Measurements from ENCODE around the gene ZNF534. TPM values are rescaled to one million over a fixed set of nuclear protein-coding genes. Genes with fewer than 3 reads are reported as not detected.
"Not testable (repeated sequence)": the region's sequence is repeated elsewhere in the genome, so short reads cannot be mapped to it uniquely, and the experiment has no call there.

The ZNF534 gene
- under 1 TPM in 1 of 2 donors, not detected in 1; 0.14 TPM for total RNA-seq
- long read RNA-seq, donor 1, result 0 reads
- long read RNA-seq, donor 2, result 0 reads

DNA sequence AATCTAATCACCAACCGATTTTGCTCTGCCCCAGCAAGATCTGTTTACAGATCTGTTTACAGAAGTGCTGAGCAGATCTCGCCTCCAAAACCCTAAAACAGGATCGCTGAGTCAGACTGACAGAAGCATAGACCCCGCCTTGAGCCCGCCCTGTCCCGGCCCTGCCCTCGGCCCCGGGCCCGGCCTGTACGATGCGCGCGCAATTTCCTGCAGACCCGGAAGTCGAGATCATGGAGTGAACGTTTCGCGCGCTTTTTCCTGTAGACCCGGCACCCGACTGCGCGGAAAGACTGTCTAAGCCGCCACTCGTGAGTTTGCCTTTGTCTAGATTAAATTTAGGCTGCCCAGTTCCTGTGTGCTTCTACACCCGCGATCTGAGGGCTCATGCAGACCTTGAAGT, at the start of gene ZNF534:
ZNF534 (plus strand) TSS at position 212 of the 400 bp plus-strand sequence. CDS start 2,327 bp downstream, outside the sequence.
- no peak for DNase-seq (ENCODE audit: low spot score)
- intact Hi-C loops (cut with DNase I), result no loop called here

- intact Hi-C loops (cut with DNase I), result no loop called here
- no peak for DNase-seq (ENCODE audit: low spot score)
These were observed 37.8 kb upstream of the ZNF534 start for GRCh38 chr19:52391135-52391534.

- intact Hi-C loops (cut with DNase I), result no loop called here
These were observed 31.5 kb upstream of the ZNF534 start, which contains the start of gene ZNF528 for GRCh38 chr19:52397310-52398080. TSS of gene ZNF528 (plus strand) at chr19:52397849. CDS start at chr19:52402014, 4,165 bp downstream.

GRCh38 chr19:52398081-52398441, 30.9 kb upstream of the ZNF534 start:
- no peak for DNase-seq (ENCODE audit: low spot score)

More at GRCh38 chr19:52397310-52398080, 31.5 kb upstream of the ZNF534 start, which contains the start of gene ZNF528:
- peak; percentile 99 for DNase-seq (ENCODE audit: low spot score)

GRCh38 chr19:52410276-52410675, 18.7 kb upstream of the ZNF534 start:
- intact Hi-C loops (cut with DNase I), result no loop called here

More at GRCh38 chr19:52398081-52398441, 30.9 kb upstream of the ZNF534 start:
- intact Hi-C loops (cut with DNase I), result no loop called here

DNA sequence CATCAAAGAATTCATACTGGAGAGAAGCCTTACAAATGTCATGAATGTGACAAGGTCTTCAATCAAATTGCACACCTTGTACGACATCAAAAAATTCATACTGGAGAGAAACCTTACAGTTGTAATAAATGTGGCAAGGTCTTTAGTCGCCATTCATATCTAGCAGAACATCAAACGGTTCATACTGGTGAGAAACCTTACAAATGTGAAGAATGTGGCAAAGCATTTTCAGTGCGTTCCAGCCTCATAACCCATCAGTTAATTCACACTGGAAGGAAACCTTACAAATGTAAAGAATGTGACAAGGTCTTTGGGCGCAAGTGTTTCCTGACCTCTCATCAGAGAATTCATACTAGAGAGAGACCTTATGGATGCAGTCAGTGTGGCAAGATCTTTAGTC, 13.2 kb upstream of the ZNF534 start:
- DNase-seq (ENCODE audit: low spot score), result no peak
- intact Hi-C loops (cut with DNase I), result no loop called here

More at GRCh38 chr19:52410276-52410675, 18.7 kb upstream of the ZNF534 start:
- no peak for DNase-seq (ENCODE audit: low spot score)

DNA sequence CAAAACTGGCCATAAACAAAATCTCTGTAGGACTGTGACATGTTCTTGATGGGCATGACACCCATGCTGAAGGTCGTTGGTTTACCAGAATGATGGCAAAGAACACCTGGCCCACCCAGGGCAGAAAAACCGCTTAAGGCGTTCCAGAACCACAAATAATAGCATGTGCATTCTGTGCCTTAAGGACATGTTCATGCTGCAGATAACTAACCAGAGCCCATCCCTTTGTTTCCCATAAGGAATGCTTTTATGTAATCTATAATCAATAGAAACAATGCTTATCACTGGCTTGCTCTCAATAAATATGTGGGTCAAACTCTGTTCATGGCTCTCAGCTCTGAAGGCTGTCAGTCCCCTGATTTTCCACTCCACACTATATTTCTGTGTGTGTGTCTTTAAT, 13.2 kb downstream of the ZNF534 start:
- intact Hi-C loops (cut with DNase I), result no loop called here
- DNase-seq (ENCODE audit: low spot score), result no peak

DNA sequence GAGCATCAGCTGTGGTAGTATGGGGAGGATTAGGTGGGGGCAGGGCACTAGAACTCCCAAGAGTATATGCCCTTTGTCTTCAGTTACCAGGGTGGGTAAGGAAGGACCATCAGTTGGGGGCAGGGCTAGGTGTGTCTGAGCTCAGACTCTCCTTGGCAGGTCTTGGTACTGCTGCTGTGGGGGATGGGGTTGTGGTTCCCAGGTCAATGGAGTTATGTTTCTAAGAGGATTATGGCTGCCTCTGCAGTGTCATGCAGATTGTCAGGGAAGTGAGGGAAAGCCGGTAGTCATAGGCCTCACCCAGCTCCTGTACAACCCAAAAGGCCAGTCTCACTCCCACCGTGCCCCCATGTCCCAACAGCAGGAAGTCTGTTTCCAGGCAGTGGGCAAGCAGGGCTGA, 15.6 kb downstream of the ZNF534 start:
- intact Hi-C loops (cut with DNase I), result no loop called here

GRCh38 chr19:52451241-52451640, 22.3 kb downstream of the ZNF534 start:
- intact Hi-C loops (cut with DNase I), result no loop called here

More for the DNA sequence above, 15.6 kb downstream of the ZNF534 start:
- DNase-seq (ENCODE audit: low spot score), result no peak

GRCh38 chr19:52453324-52454094, 24.6 kb downstream of the ZNF534 start, which contains the start of gene ZNF578:
TSS of gene ZNF578 (plus strand) at chr19:52453553. CDS start at chr19:52501846, 48,293 bp downstream.
- intact Hi-C loops (cut with DNase I), result no loop called here

More at GRCh38 chr19:52451241-52451640, 22.3 kb downstream of the ZNF534 start:
- DNase-seq (ENCODE audit: low spot score), result no peak

DNA sequence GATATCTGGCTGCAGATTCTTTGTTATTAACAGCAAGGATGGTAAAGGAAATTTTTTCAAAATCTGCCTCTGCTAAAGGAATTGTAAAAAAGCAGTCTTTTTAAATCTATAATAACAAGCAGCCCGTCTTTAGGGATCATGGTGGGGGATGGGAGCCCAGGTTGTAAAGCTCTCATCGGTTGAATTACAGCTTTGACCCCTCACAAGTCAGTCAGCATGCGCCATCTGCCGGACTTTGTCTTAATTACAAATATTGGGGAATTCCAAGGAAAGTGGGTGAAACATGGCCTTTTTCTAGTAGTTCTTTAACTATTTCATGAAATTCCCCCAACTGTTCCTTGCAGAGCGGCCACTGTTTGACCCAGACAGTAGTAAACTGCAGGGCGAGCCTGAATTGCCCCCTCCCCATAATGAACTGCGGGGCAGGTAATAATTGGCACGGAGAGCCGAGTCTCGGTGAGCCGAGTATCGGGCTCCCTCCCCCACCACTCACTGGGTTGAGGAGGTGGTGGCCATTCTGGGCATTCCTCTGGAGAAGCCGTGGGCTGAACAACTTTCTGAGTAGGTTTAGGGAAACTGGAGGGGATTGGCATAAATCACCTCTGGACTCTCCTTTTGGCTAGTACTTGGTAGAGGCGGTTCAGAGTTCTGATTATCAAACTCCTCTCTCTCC, 36.0 kb downstream of the ZNF534 start:
- intact Hi-C loops (cut with DNase I), result no loop called here
- no peak for DNase-seq (ENCODE audit: low spot score)

More at GRCh38 chr19:52453324-52454094, 24.6 kb downstream of the ZNF534 start, which contains the start of gene ZNF578:
- DNase-seq (ENCODE audit: low spot score), result peak; percentile 94

- intact Hi-C loops (cut with DNase I), result no loop called here
- no peak for DNase-seq (ENCODE audit: low spot score)
These were observed 44.9 kb downstream of the ZNF534 start for GRCh38 chr19:52473655-52474350.

- intact Hi-C loops (cut with DNase I), result no loop called here
- no peak for DNase-seq (ENCODE audit: low spot score)
These were observed 45.6 kb downstream of the ZNF534 start for GRCh38 chr19:52474351-52475127.

DNA sequence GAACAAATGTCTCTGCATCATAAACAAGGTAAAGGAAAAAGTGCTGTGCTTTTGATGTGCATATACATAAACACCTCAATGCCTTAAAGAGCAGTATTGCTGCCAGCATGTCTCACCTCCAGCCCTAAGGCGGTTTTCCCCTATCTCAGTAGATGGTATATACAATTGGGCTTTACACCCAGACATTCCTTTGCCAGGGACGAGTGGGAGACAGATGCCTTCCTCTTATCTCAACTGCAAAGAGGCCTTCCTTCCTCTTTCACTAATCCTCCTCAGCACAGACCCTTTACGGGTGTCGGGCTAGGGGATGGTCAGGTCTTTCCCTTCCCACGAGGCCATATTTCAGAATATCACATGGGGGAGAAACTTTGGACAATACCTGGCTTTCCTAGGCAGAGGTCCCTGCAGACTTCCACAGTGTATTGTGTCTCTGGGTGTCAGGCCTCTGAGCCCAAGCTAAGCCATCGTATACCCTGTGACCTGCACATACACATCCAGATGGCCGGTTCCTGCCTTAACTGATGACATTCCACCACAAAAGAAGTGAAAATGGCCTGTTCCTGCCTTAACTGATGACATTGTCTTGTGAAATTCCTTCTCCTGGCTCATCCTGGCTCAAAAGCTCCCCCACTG, 55.3 kb downstream of the ZNF534 start:
- intact Hi-C loops (cut with DNase I), result not testable (repeated sequence)

DNA sequence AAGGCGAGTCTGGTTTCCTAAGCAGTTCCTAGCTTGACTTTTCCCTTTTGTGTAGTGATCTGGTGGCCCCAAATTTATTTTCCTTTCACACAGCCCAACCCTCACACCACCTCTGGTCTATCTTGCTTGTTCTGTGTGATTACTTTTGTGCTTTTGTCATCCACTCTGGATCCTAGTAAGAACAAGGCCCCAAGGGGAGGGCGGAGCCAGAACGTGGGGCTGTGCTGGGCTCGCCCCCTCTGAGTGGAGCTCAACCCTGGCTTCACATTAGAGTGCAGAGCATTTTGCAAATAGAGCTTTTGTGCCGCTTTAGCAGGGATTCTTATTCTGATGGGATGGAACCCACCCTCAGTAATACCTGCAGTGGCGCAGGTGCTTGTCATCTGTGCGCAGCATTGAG, 56.1 kb downstream of the ZNF534 start:
- intact Hi-C loops (cut with DNase I), result not testable (repeated sequence)

More for the DNA sequence above, 55.3 kb downstream of the ZNF534 start:
- DNase-seq (ENCODE audit: low spot score), result not testable (repeated sequence)

GRCh38 chr19:52485561-52486240, 56.8 kb downstream of the ZNF534 start:
- intact Hi-C loops (cut with DNase I); DNase-seq (ENCODE audit: low spot score): not testable (repeated sequence)

More for the DNA sequence above, 56.1 kb downstream of the ZNF534 start:
- not testable (repeated sequence) for DNase-seq (ENCODE audit: low spot score)

Data from posterior vena cava (tissue), 2 donors.